Mononuclear cell (primary cell): ENCODE measurements around the gene UNC93A. TPM values are rescaled to one million over a fixed set of nuclear protein-coding genes. Genes with fewer than 3 reads are reported as not detected.
"Not testable (repeated sequence)": the region's sequence is repeated elsewhere in the genome, so short reads cannot be mapped to it uniquely, and the experiment has no call there.

Source experiments
- H3K27me3 ChIP-seq: 2 replicates; pipeline ENCODE4 v1.6.0; 2011; ENCODE audit warnings: low read length, control low read depth; ENCODE audit not compliant: insufficient read depth
- H3K4me1 ChIP-seq: 2 replicates; pipeline ENCODE4 v1.5.1; 2011; ENCODE audit warnings: mild to moderate bottlenecking, low read length, control low read depth; ENCODE audit not compliant: insufficient read depth
- H3K4me3 ChIP-seq: 2 replicates; pipeline ENCODE4 v1.5.1; 2011; ENCODE audit warnings: mild to moderate bottlenecking, low read length, moderate library complexity
- H3K9me3 ChIP-seq: 2 replicates; pipeline ENCODE4 v1.5.1; 2011; ENCODE audit warnings: low read depth, mild to moderate bottlenecking, control low read depth, low read length
- total RNA-seq: library from RNA; depleted of rRNA; stranded (reverse); fragments of >200 nt; gene quantifications from one replicate; pipeline ENCODE4 v1.2.3, GENCODE V29; 2012

UNC93A gene
- total RNA-seq, 1 donor: not detected

- Histone ChIP-seq H3K9me3 (no peaks in the 10 kb centered on the region), H3K27me3 (no peaks in the 10 kb centered on the region), H3K4me1 (no peaks in the 10 kb centered on the region), H3K4me3 (no peak overlapping the region)
Measured at GRCh38 chr6:167282165-167282564, 8.9 kb upstream of the UNC93A start.

- H3K4me3 ChIP-seq, H3K27me3 ChIP-seq, H3K4me1 ChIP-seq, H3K9me3 ChIP-seq: not testable (repeated sequence)
Measured at GRCh38 chr6:167284565-167284964, 6.5 kb upstream of the UNC93A start.

- H3K27me3 ChIP-seq: no peaks in the 10 kb centered on the region
- no peaks in the 10 kb centered on the region for H3K4me1 ChIP-seq
- H3K4me3 ChIP-seq: no peak overlapping the region
- no peaks in the 10 kb centered on the region for H3K9me3 ChIP-seq
Measured at GRCh38 chr6:167285077-167285770, 5.9 kb upstream of the UNC93A start.

GRCh38 chr6:167287513-167288048, 3.5 kb upstream of the UNC93A start:
- Histone ChIP-seq H3K27me3 (peaks cover 4% of the 10 kb centered on the region), H3K4me1 (no peaks in the 10 kb centered on the region), H3K4me3 (no peak overlapping the region), H3K9me3 (no peaks in the 10 kb centered on the region)

GRCh38 chr6:167288591-167289225, 2.4 kb upstream of the UNC93A start:
- not testable (repeated sequence) for H3K4me1 ChIP-seq, H3K9me3 ChIP-seq, H3K4me3 ChIP-seq, H3K27me3 ChIP-seq

- not testable (repeated sequence) for H3K4me1 ChIP-seq, H3K27me3 ChIP-seq, H3K9me3 ChIP-seq, H3K4me3 ChIP-seq
Measured at GRCh38 chr6:167289291-167289690, 1.8 kb upstream of the UNC93A start.

GRCh38 chr6:167291623-167292300, 647 bp downstream of the UNC93A start:
- Histone ChIP-seq H3K9me3 (no peaks in the 10 kb centered on the region), H3K4me1 (no peaks in the 10 kb centered on the region), H3K4me3 (no peak overlapping the region), H3K27me3 (peaks cover 4% of the 10 kb centered on the region)

GRCh38 chr6:167292301-167293087, 1.4 kb downstream of the UNC93A start:
- Histone ChIP-seq H3K9me3 (no peaks in the 10 kb centered on the region), H3K4me3 (no peak overlapping the region), H3K4me1 (no peaks in the 10 kb centered on the region), H3K27me3 (peaks cover 4% of the 10 kb centered on the region)

- Histone ChIP-seq H3K4me1 (no peaks in the 10 kb centered on the region), H3K27me3 (peaks cover 4% of the 10 kb centered on the region), H3K9me3 (no peaks in the 10 kb centered on the region), H3K4me3 (no peak overlapping the region)
Measured at GRCh38 chr6:167293088-167293589, 2.0 kb downstream of the UNC93A start.

GRCh38 chr6:167293590-167294091, 2.5 kb downstream of the UNC93A start:
- Histone ChIP-seq H3K27me3 (peaks cover 4% of the 10 kb centered on the region), H3K4me3 (no peak overlapping the region), H3K4me1 (no peaks in the 10 kb centered on the region), H3K9me3 (no peaks in the 10 kb centered on the region)

- Histone ChIP-seq H3K9me3 (no peaks in the 10 kb centered on the region), H3K27me3 (peaks cover 4% of the 10 kb centered on the region), H3K4me1 (no peaks in the 10 kb centered on the region), H3K4me3 (no peak overlapping the region)
Measured at GRCh38 chr6:167294241-167294640, 3.1 kb downstream of the UNC93A start.

- Histone ChIP-seq H3K4me1 (no peaks in the 10 kb centered on the region), H3K9me3 (no peaks in the 10 kb centered on the region), H3K4me3 (no peak overlapping the region), H3K27me3 (peaks cover 4% of the 10 kb centered on the region)
Measured at GRCh38 chr6:167294651-167295494, 3.8 kb downstream of the UNC93A start.

- Histone ChIP-seq H3K27me3 (peaks cover 4% of the 10 kb centered on the region), H3K4me1 (no peaks in the 10 kb centered on the region), H3K9me3 (no peaks in the 10 kb centered on the region), H3K4me3 (no peak overlapping the region)
Measured at GRCh38 chr6:167295495-167296292, 4.6 kb downstream of the UNC93A start.
